HG03025 (cell line): ENCODE measurements around the gene HNRNPCL4.
"Not testable (repeated sequence)": the region's sequence is repeated elsewhere in the genome, so short reads cannot be mapped to it uniquely, and the experiment has no call there.

ENCODE experiments used
- ATAC-seq: cut with Tn5 transposase; IDR thresholded peaks from one replicate; pipeline ENCODE4 v1.9.1; 2021; ENCODE audit warnings: mild to moderate bottlenecking, moderate library complexity; ENCODE audit not compliant: unreplicated experiment, low FRiP score

The HNRNPCL4 gene

DNA sequence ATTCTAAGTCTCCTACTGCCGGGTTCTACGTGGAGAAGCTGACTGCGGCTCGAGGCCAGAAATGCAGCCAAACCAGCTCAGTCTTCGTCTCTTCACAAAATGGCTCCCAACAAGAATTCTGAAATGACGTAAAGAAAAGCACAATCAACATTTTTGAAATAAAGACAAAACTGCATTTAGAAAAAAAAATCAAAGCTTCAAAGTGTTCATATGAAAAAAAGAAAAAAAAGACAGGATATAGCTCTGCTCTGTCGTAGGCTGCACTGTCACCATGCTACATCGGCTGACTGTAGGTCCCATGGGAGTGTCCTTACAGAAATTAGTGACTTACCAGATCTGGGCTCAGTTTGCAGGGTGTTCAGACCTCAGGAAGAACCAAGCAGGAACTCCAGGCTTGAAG is at the start of gene HNRNPCL4:
TSS of gene HNRNPCL4 (minus strand) at position 101 of the 400 bp plus-strand sequence. CDS start 164 bp downstream, outside the sequence.
- not testable (repeated sequence) for ATAC-seq

DNA sequence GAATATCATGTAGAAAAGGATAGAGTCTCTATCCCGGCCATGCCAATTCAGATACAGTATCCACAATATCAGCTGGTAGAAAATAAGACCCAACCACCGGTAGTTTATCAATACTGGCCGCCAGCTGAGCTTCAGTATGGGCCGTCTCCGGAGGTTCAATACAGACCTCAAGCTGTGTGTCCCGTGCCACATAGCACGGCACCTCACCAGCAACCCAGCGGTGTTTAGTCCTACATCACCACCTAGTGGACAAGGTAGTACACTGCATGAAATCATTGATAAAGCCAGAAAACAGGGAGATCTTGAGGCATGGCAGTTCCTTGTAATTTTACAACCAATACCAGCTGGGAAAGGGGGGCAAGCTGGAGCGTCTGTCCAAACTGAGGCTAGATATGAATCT is 43.3 kb upstream of the HNRNPCL4 start:
- not testable (repeated sequence) for ATAC-seq

DNA sequence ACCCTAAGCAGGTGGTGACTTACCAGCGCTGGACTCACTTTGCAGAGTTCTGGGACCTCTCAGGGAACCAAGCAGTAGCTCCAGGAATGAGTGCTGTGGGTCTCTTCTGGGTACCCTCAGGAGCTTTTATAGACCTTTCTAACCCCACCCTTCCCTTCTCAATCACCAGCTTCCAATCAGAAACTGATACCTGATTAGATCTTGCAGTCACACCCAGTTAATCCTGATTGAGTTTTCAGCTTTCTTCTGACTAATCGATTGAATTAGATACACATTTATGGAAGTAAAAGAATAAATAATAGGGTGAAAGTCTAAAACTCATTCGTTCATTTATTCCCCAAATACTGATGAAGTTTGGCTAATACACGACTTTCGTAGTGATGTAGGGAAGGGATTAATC is 35.9 kb upstream of the HNRNPCL4 start, which contains the start of gene PRAMEF13:
TSS of gene PRAMEF13 (minus strand) at position 101 of the 400 bp plus-strand sequence. CDS start 1,820 bp downstream, outside the sequence.
- ATAC-seq: not testable (repeated sequence)

DNA sequence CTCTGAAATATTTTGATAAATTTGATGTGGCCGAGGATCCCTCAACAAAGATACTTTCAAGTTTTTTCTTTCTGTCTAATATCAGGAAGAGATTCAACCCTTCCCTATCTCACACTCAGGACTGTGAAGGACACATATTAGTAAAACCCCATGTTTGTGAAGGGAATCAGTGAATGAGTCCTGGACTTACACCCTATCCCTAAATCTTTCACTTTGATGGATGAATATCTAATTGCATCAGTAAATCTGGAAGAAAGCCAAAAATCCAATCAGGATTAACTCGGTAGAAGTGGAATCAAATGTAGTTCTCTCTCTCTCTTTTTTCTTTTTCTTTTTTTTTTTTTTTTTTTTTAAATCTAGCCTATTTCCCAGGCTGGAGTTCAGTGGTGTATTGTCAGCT is 6.1 kb upstream of the HNRNPCL4 start, which contains the start of gene PRAMEF9:
TSS of gene PRAMEF9 (plus strand) at position 301 of the 400 bp plus-strand sequence. CDS start 3,433 bp downstream, outside the sequence.
- not testable (repeated sequence) for ATAC-seq

DNA sequence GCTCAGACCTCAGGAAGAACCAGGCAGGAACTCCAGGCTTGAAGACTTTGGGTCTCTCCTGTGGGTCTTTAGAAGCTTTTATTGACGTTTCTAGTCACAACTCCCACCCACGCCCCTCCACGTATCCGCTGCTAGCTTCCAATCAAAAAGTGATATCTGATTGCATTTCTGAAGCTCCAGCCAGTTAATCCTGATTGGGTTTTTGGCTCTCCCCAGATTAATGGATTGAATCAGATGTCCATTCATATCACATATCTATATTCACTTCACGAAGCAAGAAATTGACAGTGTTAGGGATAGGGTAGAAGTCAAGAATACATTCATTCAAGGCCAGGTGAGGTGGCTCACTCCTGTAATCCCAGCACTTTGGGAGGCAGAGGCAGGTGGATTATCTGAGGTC is 9.5 kb downstream of the HNRNPCL4 start, which contains the start of gene PRAMEF26:
TSS of gene PRAMEF26 (minus strand) at position 101 of the 400 bp plus-strand sequence. CDS start 2,914 bp downstream, outside the sequence.
- not testable (repeated sequence) for ATAC-seq

DNA sequence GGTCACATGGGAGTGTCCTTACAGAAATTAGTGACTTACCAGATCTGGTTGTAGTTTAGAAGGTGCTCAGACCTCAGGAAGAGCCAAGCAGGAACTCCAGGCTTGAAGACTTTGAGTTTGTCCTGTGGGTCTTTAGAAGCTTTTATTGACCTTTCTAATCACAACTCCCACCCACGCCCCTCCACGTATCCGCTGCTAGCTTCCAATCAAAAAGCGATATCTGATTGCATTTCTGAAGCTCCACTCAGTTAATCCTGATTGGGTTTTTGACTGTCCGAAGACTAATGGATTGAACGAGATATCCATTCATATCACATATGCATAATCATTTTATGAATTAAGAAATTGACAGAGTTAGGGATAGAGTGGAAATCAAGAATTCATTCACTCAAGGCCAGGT is 48.7 kb downstream of the HNRNPCL4 start, which contains the start of gene HNRNPCL2:
TSS of gene HNRNPCL2 (minus strand) at position 101 of the 400 bp plus-strand sequence. CDS start 454 bp downstream, outside the sequence.
- ATAC-seq: not testable (repeated sequence)
